ENCODE data around the gene NOC2L.

NOC2L gene

GRCh38 chr1:923131-923990, 35.7 kb downstream of the NOC2L start, which contains the start of gene SAMD11:
Gene SAMD11 (plus strand): TSS chr1:923923. CDS start chr1:924432, 509 bp downstream.
- no peak for TF ChIP-seq RAD21 (IDR thresholded peaks at IDR 0.05; ENCODE audit: low read depth)
- TF ChIP-seq MAX (IDR thresholded peaks at IDR 0.05) = 0 out of 2 replicates have a peak, but pooled peaks have one; percentile 27
- peak; percentile 35; the same call in 1 of the 2 replicates for TF ChIP-seq TEAD4 (IDR thresholded peaks at IDR 0.05)
- TF ChIP-seq CEBPB (IDR thresholded peaks at IDR 0.05) = no peak
- TF ChIP-seq REST (IDR thresholded peaks at IDR 0.05; ENCODE audit: low read depth) = no peak
- peak; percentile 47; the same call in 1 of the 2 replicates for TF ChIP-seq TCF12 (IDR thresholded peaks at IDR 0.05; ENCODE audit: low read depth)
- no peak for TF ChIP-seq CREB1 (IDR thresholded peaks at IDR 0.05; ENCODE audit: low read depth)
- TF ChIP-seq TAF1 (IDR thresholded peaks at IDR 0.05; ENCODE audit: low read depth) = no peak
- TF ChIP-seq USF1 (IDR thresholded peaks at IDR 0.05) = no peak
- no peak for TF ChIP-seq FOXM1 (IDR thresholded peaks at IDR 0.05; ENCODE audit: borderline replicate concordance, low read depth)
- 0 out of 2 replicates have a peak, but pooled peaks have one; percentile 30 for TF ChIP-seq YY1 (IDR thresholded peaks at IDR 0.05; ENCODE audit: low read depth)
- peak; percentile 48; the same call in 1 of the 2 replicates for TF ChIP-seq NFIC (IDR thresholded peaks at IDR 0.05)
- no peak for TF ChIP-seq EGR1 (IDR thresholded peaks at IDR 0.05)
- no peak; the same call in 1 of the 2 replicates for TF ChIP-seq ZBTB7A (IDR thresholded peaks at IDR 0.05; ENCODE audit: low read depth)
- peak; percentile 54; the same call in 1 of the 2 replicates for TF ChIP-seq EP300 (IDR thresholded peaks at IDR 0.05; ENCODE audit: borderline replicate concordance)

- TF ChIP-seq REST (IDR thresholded peaks at IDR 0.05; ENCODE audit: low read depth) = no peak
- TF ChIP-seq CEBPB (IDR thresholded peaks at IDR 0.05) = no peak
- TF ChIP-seq CREB1 (IDR thresholded peaks at IDR 0.05; ENCODE audit: low read depth) = no peak
- TF ChIP-seq TAF1 (IDR thresholded peaks at IDR 0.05; ENCODE audit: low read depth) = no peak
- TF ChIP-seq NFIC (IDR thresholded peaks at IDR 0.05) = peak; percentile 71
- peak; percentile 41; the same call in 1 of the 2 replicates for TF ChIP-seq MAX (IDR thresholded peaks at IDR 0.05)
- TF ChIP-seq RAD21 (IDR thresholded peaks at IDR 0.05; ENCODE audit: low read depth) = peak; percentile 18; the same call in 1 of the 2 replicates
- TF ChIP-seq EGR1 (IDR thresholded peaks at IDR 0.05) = peak; percentile 77; the same call in 1 of the 2 replicates
- 0 out of 2 replicates have a peak, but pooled peaks have one; percentile 12 for TF ChIP-seq USF1 (IDR thresholded peaks at IDR 0.05)
- TF ChIP-seq FOXM1 (IDR thresholded peaks at IDR 0.05; ENCODE audit: borderline replicate concordance, low read depth) = 0 out of 2 replicates have a peak, but pooled peaks have one; percentile 40
- peak; percentile 53 for TF ChIP-seq TEAD4 (IDR thresholded peaks at IDR 0.05)
- TF ChIP-seq EP300 (IDR thresholded peaks at IDR 0.05; ENCODE audit: borderline replicate concordance) = peak; percentile 82
- peak; percentile 97 for TF ChIP-seq ZBTB7A (IDR thresholded peaks at IDR 0.05; ENCODE audit: low read depth)
- peak; percentile 84 for TF ChIP-seq TCF12 (IDR thresholded peaks at IDR 0.05; ENCODE audit: low read depth)
- 0 out of 2 replicates have a peak, but pooled peaks have one; percentile 50 for TF ChIP-seq YY1 (IDR thresholded peaks at IDR 0.05; ENCODE audit: low read depth)
These were observed 37.8 kb downstream of the NOC2L start for GRCh38 chr1:921011-921837.

GRCh38 chr1:920521-920920, 38.5 kb downstream of the NOC2L start:
- TF ChIP-seq EGR1 (IDR thresholded peaks at IDR 0.05) = no peak

GRCh38 chr1:920010-920409, 39.0 kb downstream of the NOC2L start:
- TF ChIP-seq NFIC (IDR thresholded peaks at IDR 0.05) = no peak
- no peak for TF ChIP-seq FOXM1 (IDR thresholded peaks at IDR 0.05; ENCODE audit: borderline replicate concordance, low read depth)
- no peak for TF ChIP-seq YY1 (IDR thresholded peaks at IDR 0.05; ENCODE audit: low read depth)
- no peak for TF ChIP-seq TCF12 (IDR thresholded peaks at IDR 0.05; ENCODE audit: low read depth)
- no peak for TF ChIP-seq TAF1 (IDR thresholded peaks at IDR 0.05; ENCODE audit: low read depth)
- TF ChIP-seq REST (IDR thresholded peaks at IDR 0.05; ENCODE audit: low read depth) = no peak
- no peak for TF ChIP-seq TEAD4 (IDR thresholded peaks at IDR 0.05)
- TF ChIP-seq EP300 (IDR thresholded peaks at IDR 0.05; ENCODE audit: borderline replicate concordance) = no peak
- TF ChIP-seq USF1 (IDR thresholded peaks at IDR 0.05) = no peak
- no peak for TF ChIP-seq EGR1 (IDR thresholded peaks at IDR 0.05)
- TF ChIP-seq CEBPB (IDR thresholded peaks at IDR 0.05) = no peak
- no peak for TF ChIP-seq CREB1 (IDR thresholded peaks at IDR 0.05; ENCODE audit: low read depth)
- TF ChIP-seq RAD21 (IDR thresholded peaks at IDR 0.05; ENCODE audit: low read depth) = no peak
- no peak for TF ChIP-seq ZBTB7A (IDR thresholded peaks at IDR 0.05; ENCODE audit: low read depth)
- no peak for TF ChIP-seq MAX (IDR thresholded peaks at IDR 0.05)
